ENCODE measurements around the gene POP4. TPM values are rescaled to one million over a fixed set of nuclear protein-coding genes. Genes with fewer than 3 reads are reported as not detected.

POP4 gene
- total and polyA plus RNA-seq, 2 of the 8 experiments (the other 6 are each of a cell fraction or from before 2014, with no cell fraction given): 29.1 to 41.5 TPM

- TF ChIP-seq SAP30 (IDR thresholded peaks at IDR 0.05; ENCODE audit: insufficient read depth, insufficient replicate concordance, low read length): no peak
- TF ChIP-seq EGR1 (IDR thresholded peaks at IDR 0.05; ENCODE audit: borderline replicate concordance, low read depth, low read length): no peak
- no peak for TF ChIP-seq YY1 (IDR thresholded peaks at IDR 0.05; ENCODE audit: low read depth, low read length)
- no peak for TF ChIP-seq USF2 (IDR thresholded peaks at IDR 0.05; ENCODE audit: low read length)
Observed at GRCh38 chr19:29571181-29571580, 34.9 kb upstream of the POP4 start (continued).
